Lower leg skin (tissue), 3 donors: ENCODE results near the gene GSG1L.

ENCODE experiments used
- POLR2A ChIP-seq, 2 donors: fragments of 450-650 bp; IDR thresholded peaks; one replicate each; pipeline ENCODE4 v1.6.1; 2016 to 2017; ENCODE audit warnings: antibody characterized with exemption in 2 of 2, mild to moderate bottlenecking in 1 of 2, moderate library complexity in 1 of 2
- TF ChIP-seq, protein P1 (sequence below), 3 donors: fragments of 450-650 bp; IDR thresholded peaks; one replicate each; pipeline ENCODE4 v1.5.1; 2016; ENCODE audit warnings: antibody characterized with exemption in 3 of 3, mild to moderate bottlenecking in 3 of 3, moderate library complexity in 2 of 3

DNA sequence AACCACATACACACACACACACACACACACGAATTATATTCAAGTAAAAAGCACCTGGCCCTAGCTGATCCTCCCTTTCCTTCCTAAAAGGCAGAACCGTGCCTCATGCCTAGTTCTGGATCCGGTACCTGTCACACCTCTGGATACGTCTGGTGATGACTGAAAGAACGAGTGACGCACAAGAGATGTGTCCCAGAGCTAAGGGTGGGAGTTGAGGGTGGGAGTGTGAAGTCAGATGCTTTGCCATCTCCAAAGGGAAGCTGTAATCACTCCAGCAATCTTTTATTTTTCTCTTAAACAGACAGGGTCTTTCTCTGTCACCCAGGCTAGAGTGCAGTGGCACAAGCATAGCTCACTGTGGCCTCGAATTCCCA lies 26.5 kb upstream of the GSG1L start:
- TF ChIP-seq, protein P1, sequence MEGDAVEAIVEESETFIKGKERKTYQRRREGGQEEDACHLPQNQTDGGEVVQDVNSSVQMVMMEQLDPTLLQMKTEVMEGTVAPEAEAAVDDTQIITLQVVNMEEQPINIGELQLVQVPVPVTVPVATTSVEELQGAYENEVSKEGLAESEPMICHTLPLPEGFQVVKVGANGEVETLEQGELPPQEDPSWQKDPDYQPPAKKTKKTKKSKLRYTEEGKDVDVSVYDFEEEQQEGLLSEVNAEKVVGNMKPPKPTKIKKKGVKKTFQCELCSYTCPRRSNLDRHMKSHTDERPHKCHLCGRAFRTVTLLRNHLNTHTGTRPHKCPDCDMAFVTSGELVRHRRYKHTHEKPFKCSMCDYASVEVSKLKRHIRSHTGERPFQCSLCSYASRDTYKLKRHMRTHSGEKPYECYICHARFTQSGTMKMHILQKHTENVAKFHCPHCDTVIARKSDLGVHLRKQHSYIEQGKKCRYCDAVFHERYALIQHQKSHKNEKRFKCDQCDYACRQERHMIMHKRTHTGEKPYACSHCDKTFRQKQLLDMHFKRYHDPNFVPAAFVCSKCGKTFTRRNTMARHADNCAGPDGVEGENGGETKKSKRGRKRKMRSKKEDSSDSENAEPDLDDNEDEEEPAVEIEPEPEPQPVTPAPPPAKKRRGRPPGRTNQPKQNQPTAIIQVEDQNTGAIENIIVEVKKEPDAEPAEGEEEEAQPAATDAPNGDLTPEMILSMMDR (IDR thresholded peaks at IDR 0.05): no peak
- no peak for TF ChIP-seq POLR2A (IDR thresholded peaks at IDR 0.05)
